ENCODE measurements around the gene JMJD4. TPM values are rescaled to one million over a fixed set of nuclear protein-coding genes. Genes with fewer than 3 reads are reported as not detected.

JMJD4 gene
- total RNA-seq, 4 donors from 2014 or later, result 13.4 to 20.0 (median 16.7) TPM

DNA sequence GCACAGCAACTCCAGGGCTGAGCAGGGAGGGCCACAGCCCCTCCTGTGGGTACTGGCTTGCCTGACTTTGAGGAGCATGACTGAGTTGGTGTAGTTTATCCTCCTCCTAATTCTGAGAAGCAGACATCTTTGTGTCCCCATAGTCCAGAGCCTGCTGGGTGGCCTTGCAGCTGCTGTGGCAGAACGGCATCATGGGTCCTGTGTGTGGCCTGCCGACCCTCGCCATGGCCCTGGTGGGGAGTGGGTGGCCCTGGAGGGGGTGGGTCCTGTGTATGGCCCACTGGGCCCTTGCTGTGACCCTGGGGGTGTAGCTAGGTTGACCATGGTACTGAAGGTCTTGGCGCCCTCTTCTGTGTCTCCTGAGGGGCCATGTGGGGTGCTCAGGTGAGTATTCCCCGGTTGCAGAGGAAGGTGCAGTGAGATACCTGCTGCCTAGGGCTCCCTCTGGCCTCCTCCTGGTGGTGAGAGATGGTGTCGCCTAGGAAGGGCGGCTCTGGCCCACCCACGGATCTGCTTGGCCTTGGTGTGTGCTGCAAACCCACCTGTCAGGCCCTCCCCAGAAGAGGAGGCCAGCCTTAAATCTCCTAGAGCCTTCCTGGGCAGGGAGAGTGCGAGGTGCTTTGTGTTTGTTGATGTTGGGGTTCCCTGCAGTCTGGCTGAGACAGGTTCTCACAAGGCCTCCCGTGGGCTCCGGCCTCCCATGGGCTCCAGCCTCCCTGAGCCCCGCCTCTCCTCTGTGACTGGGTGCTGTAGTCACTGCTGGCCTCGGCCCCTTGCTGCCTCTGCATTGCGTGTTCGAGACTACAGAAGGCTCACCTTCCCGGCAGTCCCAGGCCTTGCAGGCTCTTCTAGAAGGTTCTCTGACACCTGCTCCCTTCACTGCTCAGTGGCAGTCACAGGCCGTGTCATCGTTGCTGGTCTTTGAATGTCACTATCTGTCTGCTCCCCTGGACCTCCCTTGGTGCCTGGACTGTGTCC is 7.9 kb upstream of the JMJD4 start:
- Histone ChIP-seq H3K27ac (no peak overlapping the region), H3K9me3 (no peaks in the 10 kb centered on the region), H3K4me3 (no peak overlapping the region), H3K36me3 (peaks cover 0 to 21% (median 0%) of the 10 kb centered on the region in 3 donors), H3K27me3 (no peaks in the 10 kb centered on the region), H3K4me1 (peaks cover 0 to 19% (median 8%) of the 10 kb centered on the region in 3 donors)
- 88 to 96% methylated on average over 5 to 12 of the region's 18 CpGs for WGBS, 2 donors
- no peak for DNase-seq
- intact Hi-C loops (cut with DNase I), result loop anchor here (5.0 to 10.0 kb wide), 2 partner anchors 258 to 329 kb away; no protein-coding TSS in a partner anchor
- TF ChIP-seq POLR2A (IDR thresholded peaks at IDR 0.05), result no peak
- TF ChIP-seq, protein P1, sequence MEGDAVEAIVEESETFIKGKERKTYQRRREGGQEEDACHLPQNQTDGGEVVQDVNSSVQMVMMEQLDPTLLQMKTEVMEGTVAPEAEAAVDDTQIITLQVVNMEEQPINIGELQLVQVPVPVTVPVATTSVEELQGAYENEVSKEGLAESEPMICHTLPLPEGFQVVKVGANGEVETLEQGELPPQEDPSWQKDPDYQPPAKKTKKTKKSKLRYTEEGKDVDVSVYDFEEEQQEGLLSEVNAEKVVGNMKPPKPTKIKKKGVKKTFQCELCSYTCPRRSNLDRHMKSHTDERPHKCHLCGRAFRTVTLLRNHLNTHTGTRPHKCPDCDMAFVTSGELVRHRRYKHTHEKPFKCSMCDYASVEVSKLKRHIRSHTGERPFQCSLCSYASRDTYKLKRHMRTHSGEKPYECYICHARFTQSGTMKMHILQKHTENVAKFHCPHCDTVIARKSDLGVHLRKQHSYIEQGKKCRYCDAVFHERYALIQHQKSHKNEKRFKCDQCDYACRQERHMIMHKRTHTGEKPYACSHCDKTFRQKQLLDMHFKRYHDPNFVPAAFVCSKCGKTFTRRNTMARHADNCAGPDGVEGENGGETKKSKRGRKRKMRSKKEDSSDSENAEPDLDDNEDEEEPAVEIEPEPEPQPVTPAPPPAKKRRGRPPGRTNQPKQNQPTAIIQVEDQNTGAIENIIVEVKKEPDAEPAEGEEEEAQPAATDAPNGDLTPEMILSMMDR (IDR thresholded peaks at IDR 0.05), result no peak

DNA sequence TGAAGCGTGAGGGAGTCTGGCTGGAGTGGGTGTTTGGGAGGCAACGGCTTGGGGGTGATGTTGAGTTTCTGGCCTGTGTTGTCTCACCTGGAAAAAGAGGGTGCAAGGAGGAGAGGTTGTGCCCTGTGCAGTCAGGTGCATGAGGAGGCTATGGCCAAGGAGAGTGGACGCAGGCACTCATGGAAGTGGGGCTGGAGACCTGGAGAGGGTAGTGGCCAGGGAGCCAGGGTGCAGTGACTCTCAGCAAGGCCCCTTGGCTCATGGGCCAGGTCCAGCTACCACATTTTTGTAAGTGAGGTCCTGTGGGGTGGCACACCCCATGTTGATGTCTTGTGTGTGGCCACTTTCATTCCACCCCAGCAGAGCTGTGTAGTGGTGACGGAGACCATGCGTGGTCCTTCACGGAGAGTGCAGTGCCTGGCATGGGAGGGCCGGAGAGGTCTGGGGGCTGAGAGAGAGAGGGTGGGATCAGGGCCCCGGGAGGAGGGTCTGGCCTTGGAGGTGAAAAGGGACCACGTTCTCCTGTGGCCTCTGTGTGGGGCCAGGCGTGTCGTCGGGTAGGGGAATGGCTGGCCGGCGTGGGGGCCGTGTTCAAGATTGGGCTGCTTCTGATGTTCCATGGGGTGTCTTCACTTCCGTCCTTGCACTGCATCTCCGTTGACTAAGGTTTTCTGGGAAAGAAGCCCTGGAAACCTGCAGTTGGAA is 6.2 kb upstream of the JMJD4 start:
- Histone ChIP-seq H3K36me3 (peaks cover 0 to 12% (median 0%) of the 10 kb centered on the region in 3 donors), H3K27me3 (no peaks in the 10 kb centered on the region), H3K9me3 (no peaks in the 10 kb centered on the region), H3K4me1 (peaks cover 3 to 25% (median 8%) of the 10 kb centered on the region in 3 donors), H3K4me3 (no peak overlapping the region), H3K27ac (no peak overlapping the region)
- no peak for DNase-seq
- TF ChIP-seq, protein P1 (IDR thresholded peaks at IDR 0.05), result no peak
- TF ChIP-seq POLR2A (IDR thresholded peaks at IDR 0.05), result no peak
- 86 to 89% methylated on average over 5 to 16 of the region's 17 CpGs for WGBS, 2 donors
- intact Hi-C loops (cut with DNase I), result loop anchor here (5.0 to 10.0 kb wide), 2 partner anchors 257 to 331 kb away; no protein-coding TSS in a partner anchor

DNA sequence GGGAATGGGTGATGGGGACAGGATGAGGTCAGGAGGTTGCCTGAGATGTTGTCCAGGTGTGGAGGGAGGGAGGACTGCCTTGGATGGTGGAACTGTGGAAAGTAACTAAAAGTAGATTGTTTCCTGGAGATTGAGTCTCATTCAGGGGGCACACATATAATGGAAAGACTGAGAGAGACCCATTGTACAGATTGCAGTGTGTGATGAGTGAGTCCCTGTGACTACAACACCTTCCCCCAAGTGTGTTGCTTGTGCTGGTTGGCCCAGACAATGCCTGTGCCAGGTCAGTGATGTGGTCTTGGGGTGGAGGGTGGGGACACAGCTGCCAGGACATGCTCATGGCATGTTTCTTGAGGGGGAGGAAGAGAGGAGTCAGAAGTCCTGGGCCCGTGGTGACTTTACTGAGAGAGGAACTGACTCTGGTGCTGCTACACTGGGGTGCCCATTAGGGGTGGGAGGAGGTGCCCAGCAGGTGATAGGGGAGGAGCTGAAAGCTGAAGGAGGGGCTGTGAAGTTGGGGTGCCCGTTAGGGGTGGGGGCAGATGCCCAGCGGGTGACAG is 5.4 kb upstream of the JMJD4 start:
- WGBS, 2 donors, result 52 to 56% methylated on average over 3 of the region's 3 CpGs
- intact Hi-C loops (cut with DNase I), result loop anchor here (5.0 to 10.0 kb wide), 2 partner anchors 256 to 332 kb away; no protein-coding TSS in a partner anchor
- TF ChIP-seq POLR2A (IDR thresholded peaks at IDR 0.05), result no peak
- TF ChIP-seq, protein P1 (IDR thresholded peaks at IDR 0.05), result no peak
- no peaks in the 10 kb centered on the region for H3K9me3 ChIP-seq
- no peak for DNase-seq
- no peaks in the 10 kb centered on the region for H3K27me3 ChIP-seq
- H3K36me3 ChIP-seq, result peaks cover 0 to 12% (median 0%) of the 10 kb centered on the region in 3 donors
- no peak overlapping the region for H3K27ac ChIP-seq
- H3K4me3 ChIP-seq, result no peak overlapping the region
- peaks cover 9 to 33% (median 15%) of the 10 kb centered on the region in 3 donors for H3K4me1 ChIP-seq

DNA sequence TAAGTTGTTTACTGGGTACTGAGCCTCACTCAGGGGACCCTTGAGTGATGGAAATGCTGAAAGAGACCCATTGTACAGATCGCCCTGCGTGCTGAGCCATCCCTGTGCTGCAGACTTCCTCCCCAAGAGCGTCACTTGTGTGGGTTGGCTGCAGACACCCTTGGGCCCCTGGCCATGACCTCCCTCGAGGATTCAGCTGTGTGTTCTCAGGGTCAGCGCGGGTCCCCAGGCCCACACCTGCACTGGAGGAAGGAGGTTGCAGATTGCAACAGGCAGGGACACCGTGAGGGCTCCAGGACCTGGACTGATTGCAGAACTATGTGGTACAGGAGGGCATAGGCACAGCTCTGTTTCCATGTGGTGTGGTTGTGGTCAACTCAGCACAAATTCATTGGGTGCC is 4.5 kb upstream of the JMJD4 start:
- DNase-seq, result no peak
- TF ChIP-seq, protein P1 (IDR thresholded peaks at IDR 0.05), result no peak
- no peak for TF ChIP-seq POLR2A (IDR thresholded peaks at IDR 0.05)
- Histone ChIP-seq H3K9me3 (no peaks in the 10 kb centered on the region), H3K36me3 (peaks cover 0 to 12% (median 0%) of the 10 kb centered on the region in 3 donors), H3K4me3 (no peak overlapping the region), H3K27ac (no peak overlapping the region), H3K27me3 (no peaks in the 10 kb centered on the region), H3K4me1 (peaks cover 9 to 26% (median 9%) of the 10 kb centered on the region in 3 donors)
- 100% methylated on average over 1 to 2 of the region's 7 CpGs for WGBS, 2 donors
- intact Hi-C loops (cut with DNase I), result loop anchor here (5.0 to 10.0 kb wide), 2 partner anchors 255 to 333 kb away; no protein-coding TSS in a partner anchor
